ES-I3 (cell line): ENCODE data around the gene MLH1.
"Not testable (repeated sequence)": the region's sequence is repeated elsewhere in the genome, so short reads cannot be mapped to it uniquely, and the experiment has no call there.

Experiments
- H3K36me3 ChIP-seq: 2 replicates; pipeline ENCODE4 v1.6.1; 2013; ENCODE audit warnings: mild to moderate bottlenecking, low read length, control low read depth, moderate library complexity; ENCODE audit not compliant: insufficient read depth
- H3K4me1 ChIP-seq: 2 replicates; pipeline ENCODE4 v1.6.1; 2013; ENCODE audit warnings: mild to moderate bottlenecking, control low read depth, low read length; ENCODE audit not compliant: insufficient read depth
- H3K9ac ChIP-seq: 2 replicates; pipeline ENCODE4 v1.6.1; 2013; ENCODE audit warnings: low read depth, mild to moderate bottlenecking, low read length, moderate library complexity
- H3K9me3 ChIP-seq: 2 replicates; pipeline ENCODE4 v1.6.1; 2013; ENCODE audit warnings: mild to moderate bottlenecking, low read length, moderate library complexity; ENCODE audit not compliant: control insufficient read depth, insufficient read depth

MLH1 gene

GRCh38 chr3:36993326-36994283, at the start of gene MLH1:
Gene MLH1 (plus strand): TSS chr3:36993518. CDS start chr3:36993548, 30 bp downstream.
- Histone ChIP-seq H3K4me1 (peaks cover 12% of the 10 kb centered on the region), H3K36me3 (0 out of 2 replicates have a peak, but pooled peaks cover 12% of the 10 kb centered on the region), H3K9ac (peak within 1 kb of the TSS; percentile 80), H3K9me3 (no peaks in the 10 kb centered on the region)

GRCh38 chr3:36943601-36944000, 49.7 kb upstream of the MLH1 start:
- Histone ChIP-seq H3K9me3 (peaks cover 3% of the 10 kb centered on the region; the same call in 1 of the 2 replicates), H3K36me3 (no peaks in the 10 kb centered on the region), H3K9ac (peak overlapping the region; percentile 68)

GRCh38 chr3:36944012-36944640, 49.2 kb upstream of the MLH1 start:
- Histone ChIP-seq H3K9me3 (peaks cover 3% of the 10 kb centered on the region; the same call in 1 of the 2 replicates), H3K36me3 (no peaks in the 10 kb centered on the region), H3K9ac (peak overlapping the region; percentile 68), H3K4me1 (peaks cover 6% of the 10 kb centered on the region; the same call in 1 of the 2 replicates)

More at GRCh38 chr3:36943601-36944000, 49.7 kb upstream of the MLH1 start:
- H3K4me1 ChIP-seq, result peaks cover 6% of the 10 kb centered on the region; the same call in 1 of the 2 replicates

GRCh38 chr3:36944641-36945270, 48.6 kb upstream of the MLH1 start, which contains the start of gene TRANK1:
Gene TRANK1 (minus strand): TSS chr3:36945054. CDS start chr3:36944809, 245 bp downstream.
- Histone ChIP-seq H3K9ac (peak within 1 kb of the TSS; percentile 68), H3K36me3 (no peaks in the 10 kb centered on the region), H3K9me3 (peaks cover 3% of the 10 kb centered on the region; the same call in 1 of the 2 replicates), H3K4me1 (peaks cover 6% of the 10 kb centered on the region; the same call in 1 of the 2 replicates)

GRCh38 chr3:36945333-36945980, 47.9 kb upstream of the MLH1 start:
- Histone ChIP-seq H3K9me3 (peaks cover 3% of the 10 kb centered on the region; the same call in 1 of the 2 replicates), H3K9ac (peak overlapping the region; percentile 68; the same call in 1 of the 2 replicates), H3K36me3 (no peaks in the 10 kb centered on the region), H3K4me1 (peaks cover 6% of the 10 kb centered on the region; the same call in 1 of the 2 replicates)

GRCh38 chr3:36947814-36948213, 45.5 kb upstream of the MLH1 start:
- not testable (repeated sequence) for H3K9ac ChIP-seq, H3K9me3 ChIP-seq, H3K36me3 ChIP-seq, H3K4me1 ChIP-seq

GRCh38 chr3:36954452-36955134, 38.7 kb upstream of the MLH1 start:
- H3K4me1 ChIP-seq, result 0 out of 2 replicates have a peak, but pooled peaks cover 6% of the 10 kb centered on the region
- H3K9me3 ChIP-seq, result no peaks in the 10 kb centered on the region
- no peaks in the 10 kb centered on the region for H3K36me3 ChIP-seq
- no peak overlapping the region for H3K9ac ChIP-seq

GRCh38 chr3:36956155-36956554, 37.2 kb upstream of the MLH1 start:
- no peaks in the 10 kb centered on the region for H3K36me3 ChIP-seq
- H3K9ac ChIP-seq, result no peak overlapping the region

GRCh38 chr3:36957063-36957462, 36.3 kb upstream of the MLH1 start:
- H3K9ac ChIP-seq, result no peak overlapping the region

More at GRCh38 chr3:36956155-36956554, 37.2 kb upstream of the MLH1 start:
- no peaks in the 10 kb centered on the region for H3K9me3 ChIP-seq
- 0 out of 2 replicates have a peak, but pooled peaks cover 6% of the 10 kb centered on the region for H3K4me1 ChIP-seq

GRCh38 chr3:36957862-36958686, 35.2 kb upstream of the MLH1 start:
- H3K36me3 ChIP-seq, result no peaks in the 10 kb centered on the region
- H3K4me1 ChIP-seq, result 0 out of 2 replicates have a peak, but pooled peaks cover 6% of the 10 kb centered on the region
- no peaks in the 10 kb centered on the region for H3K9me3 ChIP-seq
- H3K9ac ChIP-seq, result no peak overlapping the region

More at GRCh38 chr3:36957063-36957462, 36.3 kb upstream of the MLH1 start:
- Histone ChIP-seq H3K4me1 (0 out of 2 replicates have a peak, but pooled peaks cover 6% of the 10 kb centered on the region), H3K36me3 (no peaks in the 10 kb centered on the region), H3K9me3 (no peaks in the 10 kb centered on the region)

GRCh38 chr3:36959821-36960220, 33.5 kb upstream of the MLH1 start:
- H3K9me3 ChIP-seq, result no peaks in the 10 kb centered on the region
- no peaks in the 10 kb centered on the region for H3K36me3 ChIP-seq
- no peak overlapping the region for H3K9ac ChIP-seq
- H3K4me1 ChIP-seq, result 0 out of 2 replicates have a peak, but pooled peaks cover 6% of the 10 kb centered on the region

- H3K36me3 ChIP-seq, result no peaks in the 10 kb centered on the region
- no peaks in the 10 kb centered on the region for H3K9me3 ChIP-seq
- 0 out of 2 replicates have a peak, but pooled peaks cover 6% of the 10 kb centered on the region for H3K4me1 ChIP-seq
- no peak overlapping the region for H3K9ac ChIP-seq
These were observed 32.8 kb upstream of the MLH1 start for GRCh38 chr3:36960502-36960901.
